Subcutaneous abdominal adipose tissue (tissue), 5 donors: ENCODE results near the gene PLEKHH3.
"Not testable (repeated sequence)": the region's sequence is repeated elsewhere in the genome, so short reads cannot be mapped to it uniquely, and the experiment has no call there.

Experiments
- H3K27ac ChIP-seq: one replicate; pipeline ENCODE4 v1.7.0; 2013; ENCODE audit warnings: low read depth, mild to moderate bottlenecking, inconsistent platforms, low read length, moderate library complexity
- H3K27me3 ChIP-seq, 5 donors: one replicate each; pipeline ENCODE4 v1.7.0; 2013; ENCODE audit warnings: low read length in 5 of 5, inconsistent platforms in 1 of 5; ENCODE audit not compliant: control insufficient read depth in 5 of 5, insufficient read depth in 4 of 5
- H3K36me3 ChIP-seq, 5 donors: one replicate each; pipeline ENCODE4 v1.7.0; 2013; ENCODE audit warnings: low read length in 5 of 5; ENCODE audit not compliant: control insufficient read depth in 5 of 5, insufficient read depth in 5 of 5
- H3K4me1 ChIP-seq, 5 donors: one replicate each; pipeline ENCODE4 v1.7.0; 2013; ENCODE audit warnings: low read length in 5 of 5, mild to moderate bottlenecking in 3 of 5, moderate library complexity in 1 of 5; ENCODE audit not compliant: control insufficient read depth in 5 of 5, insufficient read depth in 5 of 5
- H3K4me3 ChIP-seq, 5 donors: one replicate each; pipeline ENCODE4 v1.7.0; 2013; ENCODE audit warnings: low read length in 5 of 5, low read depth in 1 of 5
- H3K9ac ChIP-seq, 5 donors: one replicate each; pipeline ENCODE4 v1.7.0; 2013; ENCODE audit warnings: low read length in 5 of 5, mild to moderate bottlenecking in 4 of 5, moderate library complexity in 3 of 5
- H3K9me3 ChIP-seq, 5 donors: one replicate each; pipeline ENCODE4 v1.7.0; 2013; ENCODE audit warnings: low read length in 5 of 5; ENCODE audit not compliant: control insufficient read depth in 5 of 5
- donor health status: healthy.
- donor health status: healthy.
- donor health status: healthy.
- donor health status: healthy.
- donor health status: healthy.

PLEKHH3 gene

GRCh38 chr17:42673266-42673884 lies 3.4 kb downstream of the PLEKHH3 start:
- Histone ChIP-seq H3K4me1 (peaks cover 5 to 66% (median 46%) of the 10 kb centered on the region in 5 donors), H3K27ac (peak overlapping the region; percentile 76), H3K4me3 (peak overlapping the region in 3 of 5 donors; percentile 94 to 96 (median 96)), H3K27me3 (no peaks in the 10 kb centered on the region), H3K9me3 (no peaks in the 10 kb centered on the region), H3K9ac (peak overlapping the region in 1 of 5 donors; percentile 41), H3K36me3 (peaks cover 0 to 48% (median 41%) of the 10 kb centered on the region in 5 donors)

GRCh38 chr17:42672038-42672437 lies 4.8 kb downstream of the PLEKHH3 start:
- Histone ChIP-seq H3K4me1 (peaks cover 9 to 70% (median 50%) of the 10 kb centered on the region in 5 donors), H3K27me3 (no peaks in the 10 kb centered on the region)

GRCh38 chr17:42670789-42671657 lies 5.8 kb downstream of the PLEKHH3 start:
- Histone ChIP-seq H3K36me3 (peaks cover 0 to 69% (median 60%) of the 10 kb centered on the region in 5 donors), H3K4me1 (peaks cover 9 to 73% (median 54%) of the 10 kb centered on the region in 5 donors), H3K27ac (no peak overlapping the region), H3K4me3 (no peak overlapping the region), H3K27me3 (no peaks in the 10 kb centered on the region), H3K9me3 (no peaks in the 10 kb centered on the region), H3K9ac (no peak overlapping the region)

More at GRCh38 chr17:42672038-42672437, 4.8 kb downstream of the PLEKHH3 start:
- Histone ChIP-seq H3K36me3 (peaks cover 0 to 58% (median 52%) of the 10 kb centered on the region in 5 donors), H3K9ac (no peak overlapping the region), H3K9me3 (no peaks in the 10 kb centered on the region), H3K4me3 (no peak overlapping the region), H3K27ac (no peak overlapping the region)

- no peaks in the 10 kb centered on the region for H3K27me3 ChIP-seq
- H3K9ac ChIP-seq: no peak overlapping the region
- H3K27ac ChIP-seq: no peak overlapping the region
- no peak overlapping the region for H3K4me3 ChIP-seq
- H3K36me3 ChIP-seq: peaks cover 0 to 77% (median 66%) of the 10 kb centered on the region in 5 donors
- peaks cover 9 to 73% (median 53%) of the 10 kb centered on the region in 5 donors for H3K4me1 ChIP-seq
- no peaks in the 10 kb centered on the region for H3K9me3 ChIP-seq
Observed at GRCh38 chr17:42669977-42670788, 6.6 kb downstream of the PLEKHH3 start.

- no peaks in the 10 kb centered on the region for H3K27me3 ChIP-seq
- H3K9me3 ChIP-seq: no peaks in the 10 kb centered on the region
- H3K9ac ChIP-seq: no peak overlapping the region
- H3K36me3 ChIP-seq: peaks cover 0 to 77% (median 66%) of the 10 kb centered on the region in 5 donors
- H3K4me1 ChIP-seq: peaks cover 8 to 67% (median 50%) of the 10 kb centered on the region in 5 donors
- H3K27ac ChIP-seq: no peak overlapping the region
- no peak overlapping the region for H3K4me3 ChIP-seq
Observed at GRCh38 chr17:42669705-42669976, 7.2 kb downstream of the PLEKHH3 start.

- peaks cover 4 to 44% (median 34%) of the 10 kb centered on the region in 5 donors for H3K4me1 ChIP-seq
- H3K36me3 ChIP-seq: peaks cover 3 to 68% (median 61%) of the 10 kb centered on the region in 5 donors
- no peak overlapping the region for H3K9ac ChIP-seq
- no peak overlapping the region for H3K4me3 ChIP-seq
- H3K9me3 ChIP-seq: no peaks in the 10 kb centered on the region
- H3K27ac ChIP-seq: peak overlapping the region; percentile 79
- no peaks in the 10 kb centered on the region for H3K27me3 ChIP-seq
Observed at GRCh38 chr17:42667088-42667951, 9.5 kb downstream of the PLEKHH3 start.

- H3K27ac ChIP-seq: peak overlapping the region; percentile 79
- H3K9ac ChIP-seq, H3K27me3 ChIP-seq, H3K4me3 ChIP-seq, H3K9me3 ChIP-seq: not testable (repeated sequence)
- peaks cover 3 to 65% (median 58%) of the 10 kb centered on the region in 5 donors for H3K36me3 ChIP-seq
- H3K4me1 ChIP-seq: peaks cover 4 to 40% (median 34%) of the 10 kb centered on the region in 5 donors
Observed at GRCh38 chr17:42666126-42666525, 10.7 kb downstream of the PLEKHH3 start.

- Histone ChIP-seq H3K36me3 (peaks cover 3 to 59% (median 52%) of the 10 kb centered on the region in 5 donors), H3K9ac (no peak overlapping the region), H3K27me3 (no peaks in the 10 kb centered on the region), H3K9me3 (no peaks in the 10 kb centered on the region), H3K27ac (peak overlapping the region; percentile 10), H3K4me3 (no peak overlapping the region), H3K4me1 (peaks cover 4 to 41% (median 34%) of the 10 kb centered on the region in 5 donors)
Observed at GRCh38 chr17:42665581-42666001, 11.2 kb downstream of the PLEKHH3 start.

- Histone ChIP-seq H3K4me1 (peaks cover 0 to 29% (median 24%) of the 10 kb centered on the region in 5 donors), H3K27me3 (no peaks in the 10 kb centered on the region), H3K4me3 (no peak overlapping the region), H3K36me3 (peaks cover 3 to 22% (median 16%) of the 10 kb centered on the region in 5 donors), H3K27ac (no peak overlapping the region), H3K9me3 (no peaks in the 10 kb centered on the region), H3K9ac (no peak overlapping the region)
Observed at GRCh38 chr17:42660692-42661345, 16.0 kb downstream of the PLEKHH3 start.
